ENCODE data around the gene ZFAND4.

Gene ZFAND4

DNA sequence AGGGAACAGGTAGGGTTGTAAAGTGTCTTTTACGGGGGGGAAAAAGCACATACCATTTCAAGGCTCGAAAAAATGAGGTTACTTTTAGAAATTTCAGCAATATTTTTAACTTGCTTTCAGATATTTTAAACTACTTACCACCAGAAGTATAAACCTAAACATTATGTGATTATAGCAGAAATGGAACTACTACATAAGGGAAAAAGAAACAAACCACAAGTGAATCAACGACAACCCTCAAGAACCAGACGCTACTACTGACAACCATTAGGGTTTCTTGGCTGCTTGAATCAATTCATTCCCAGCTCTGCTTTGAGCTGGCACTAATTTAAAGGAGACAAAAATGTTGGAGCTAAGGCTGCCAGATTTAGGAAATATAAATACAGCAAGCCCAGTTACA, 80.1 kb downstream of the ZFAND4 start:
- Histone ChIP-seq H3K36me3 (ENCODE audit: control insufficient read depth, insufficient read depth, low read length) (no peaks in the 10 kb centered on the region), H3K4me3 (ENCODE audit: insufficient read depth, low read depth, low read length) (no peak overlapping the region), H3K4me1 (ENCODE audit: control insufficient read depth, insufficient read depth, low read length) (peaks cover 6% of the 10 kb centered on the region), H3K27me3 (ENCODE audit: control insufficient read depth, insufficient read depth, low read length, poor library complexity, severe bottlenecking) (no peaks in the 10 kb centered on the region), H3K9me3 (ENCODE audit: control insufficient read depth, low read length) (no peaks in the 10 kb centered on the region), H3K27ac (ENCODE audit: insufficient read depth, low read depth, low read length, poor library complexity, severe bottlenecking) (no peak overlapping the region)
- 79 to 91% methylated on average over 3 to 4 of the region's 4 CpGs for WGBS, 2 experiments

- no peaks in the 10 kb centered on the region for H3K9me3 ChIP-seq (ENCODE audit: control insufficient read depth, low read length)
- no peak overlapping the region for H3K4me3 ChIP-seq (ENCODE audit: insufficient read depth, low read depth, low read length)
- H3K4me1 ChIP-seq (ENCODE audit: control insufficient read depth, insufficient read depth, low read length), result peaks cover 6% of the 10 kb centered on the region
- H3K27me3 ChIP-seq (ENCODE audit: control insufficient read depth, insufficient read depth, low read length, poor library complexity, severe bottlenecking), result no peaks in the 10 kb centered on the region
- no peaks in the 10 kb centered on the region for H3K36me3 ChIP-seq (ENCODE audit: control insufficient read depth, insufficient read depth, low read length)
- H3K27ac ChIP-seq (ENCODE audit: insufficient read depth, low read depth, low read length, poor library complexity, severe bottlenecking), result no peak overlapping the region
- 81 to 84% methylated on average over 2 of the region's 2 CpGs for WGBS, 2 experiments
These were observed 81.3 kb downstream of the ZFAND4 start for GRCh38 chr10:45591280-45591679.

DNA sequence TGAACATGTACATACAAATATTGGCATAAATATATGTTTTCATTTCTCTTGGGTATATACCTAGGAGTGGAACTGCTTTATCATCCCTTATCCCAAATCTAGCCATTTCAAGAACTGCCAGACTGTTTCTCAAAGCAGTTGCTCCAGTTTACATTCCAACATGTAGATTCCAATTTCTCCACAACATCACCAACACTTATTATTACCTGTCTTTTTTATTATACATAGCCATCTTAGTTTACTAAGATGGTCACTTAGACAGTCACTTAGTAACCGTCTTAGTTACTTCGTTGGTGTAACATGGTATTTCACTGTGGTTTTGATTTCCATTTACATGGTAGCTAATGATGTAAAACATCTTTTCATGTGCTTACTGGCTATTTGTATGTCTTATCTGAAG, 82.7 kb downstream of the ZFAND4 start:
- no peaks in the 10 kb centered on the region for H3K9me3 ChIP-seq (ENCODE audit: control insufficient read depth, low read length)
- H3K4me1 ChIP-seq (ENCODE audit: control insufficient read depth, insufficient read depth, low read length), result peaks cover 6% of the 10 kb centered on the region
- 98 to 100% methylated on average over 2 of the region's 2 CpGs for WGBS, 2 experiments
- H3K36me3 ChIP-seq (ENCODE audit: control insufficient read depth, insufficient read depth, low read length), result no peaks in the 10 kb centered on the region
- no peaks in the 10 kb centered on the region for H3K27me3 ChIP-seq (ENCODE audit: control insufficient read depth, insufficient read depth, low read length, poor library complexity, severe bottlenecking)
- no peak overlapping the region for H3K4me3 ChIP-seq (ENCODE audit: insufficient read depth, low read depth, low read length)
- no peak overlapping the region for H3K27ac ChIP-seq (ENCODE audit: insufficient read depth, low read depth, low read length, poor library complexity, severe bottlenecking)

DNA sequence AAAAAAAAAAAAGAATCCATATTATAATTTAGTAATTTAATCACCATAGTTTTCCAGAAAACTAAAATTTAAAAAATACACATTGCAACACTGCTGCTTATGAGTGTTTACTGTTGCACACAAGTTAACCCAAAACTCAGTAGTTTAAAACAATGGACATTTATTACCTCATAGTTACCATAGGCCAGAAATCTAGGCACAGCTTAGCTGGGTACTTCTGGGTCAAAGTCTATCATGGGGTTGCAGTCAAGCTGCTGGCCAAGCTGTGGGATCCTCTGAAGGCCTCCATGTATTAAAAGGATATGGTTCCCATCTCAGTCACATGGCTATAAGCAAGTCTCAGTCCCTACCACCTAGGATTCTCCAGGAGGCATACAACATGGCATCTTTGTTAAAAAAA, 83.6 kb downstream of the ZFAND4 start:
- no peaks in the 10 kb centered on the region for H3K36me3 ChIP-seq (ENCODE audit: control insufficient read depth, insufficient read depth, low read length)
- no peak overlapping the region for H3K4me3 ChIP-seq (ENCODE audit: insufficient read depth, low read depth, low read length)
- H3K4me1 ChIP-seq (ENCODE audit: control insufficient read depth, insufficient read depth, low read length), result peaks cover 6% of the 10 kb centered on the region
- H3K27ac ChIP-seq (ENCODE audit: insufficient read depth, low read depth, low read length, poor library complexity, severe bottlenecking), result no peak overlapping the region
- H3K27me3 ChIP-seq (ENCODE audit: control insufficient read depth, insufficient read depth, low read length, poor library complexity, severe bottlenecking), result no peaks in the 10 kb centered on the region
- no peaks in the 10 kb centered on the region for H3K9me3 ChIP-seq (ENCODE audit: control insufficient read depth, low read length)

DNA sequence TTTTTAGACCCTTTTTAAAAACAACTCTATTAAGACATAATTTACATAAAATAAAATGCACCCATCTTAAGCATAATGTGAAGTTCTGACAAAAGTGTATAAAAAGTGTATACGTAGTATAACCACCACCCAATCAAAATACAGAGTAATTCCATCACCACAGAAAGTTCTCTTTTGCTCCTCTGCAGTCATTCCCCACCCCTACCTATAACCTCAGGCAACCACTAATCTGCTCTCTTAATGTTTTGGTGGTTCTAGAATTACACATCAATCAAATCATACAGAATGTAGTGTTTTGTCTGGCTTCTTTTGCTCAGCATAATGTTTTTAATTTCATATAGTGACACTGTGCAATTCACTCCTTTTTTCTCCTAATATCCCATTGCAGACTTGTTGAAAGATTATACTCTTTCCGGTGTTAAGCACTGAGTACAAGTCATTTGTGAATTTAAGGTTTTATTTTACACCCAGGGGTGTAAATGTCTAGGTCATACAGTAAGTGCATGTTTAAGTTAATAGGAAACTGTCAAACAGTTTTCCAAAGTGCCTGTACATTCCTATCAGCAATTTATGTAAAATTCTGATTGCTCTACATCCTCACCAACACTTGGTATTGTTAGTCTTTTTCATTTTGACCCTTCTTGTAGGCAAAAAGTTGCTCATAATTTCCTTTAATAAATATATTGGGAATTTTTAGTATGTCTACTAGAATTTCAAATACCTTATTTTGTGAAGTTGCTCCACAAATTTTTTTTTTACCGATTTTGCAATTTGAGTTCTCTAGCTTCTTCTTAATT, 86.3 kb downstream of the ZFAND4 start:
- Histone ChIP-seq H3K27me3 (ENCODE audit: control insufficient read depth, insufficient read depth, low read length, poor library complexity, severe bottlenecking) (no peaks in the 10 kb centered on the region), H3K9me3 (ENCODE audit: control insufficient read depth, low read length) (no peaks in the 10 kb centered on the region), H3K27ac (ENCODE audit: insufficient read depth, low read depth, low read length, poor library complexity, severe bottlenecking) (no peak overlapping the region), H3K36me3 (ENCODE audit: control insufficient read depth, insufficient read depth, low read length) (no peaks in the 10 kb centered on the region), H3K4me3 (ENCODE audit: insufficient read depth, low read depth, low read length) (no peak overlapping the region), H3K4me1 (ENCODE audit: control insufficient read depth, insufficient read depth, low read length) (no peaks in the 10 kb centered on the region)
- 90 to 100% methylated on average over 1 to 3 of the region's 3 CpGs for WGBS, 2 experiments

- no peak overlapping the region for H3K27ac ChIP-seq (ENCODE audit: insufficient read depth, low read depth, low read length, poor library complexity, severe bottlenecking)
- WGBS, 2 experiments, result 84 to 93% methylated on average over 2 of the region's 2 CpGs
- no peaks in the 10 kb centered on the region for H3K4me1 ChIP-seq (ENCODE audit: control insufficient read depth, insufficient read depth, low read length)
- H3K9me3 ChIP-seq (ENCODE audit: control insufficient read depth, low read length), result no peaks in the 10 kb centered on the region
- H3K27me3 ChIP-seq (ENCODE audit: control insufficient read depth, insufficient read depth, low read length, poor library complexity, severe bottlenecking), result no peaks in the 10 kb centered on the region
- no peak overlapping the region for H3K4me3 ChIP-seq (ENCODE audit: insufficient read depth, low read depth, low read length)
- H3K36me3 ChIP-seq (ENCODE audit: control insufficient read depth, insufficient read depth, low read length), result no peaks in the 10 kb centered on the region
These were observed 87.4 kb downstream of the ZFAND4 start for GRCh38 chr10:45585131-45585530.

DNA sequence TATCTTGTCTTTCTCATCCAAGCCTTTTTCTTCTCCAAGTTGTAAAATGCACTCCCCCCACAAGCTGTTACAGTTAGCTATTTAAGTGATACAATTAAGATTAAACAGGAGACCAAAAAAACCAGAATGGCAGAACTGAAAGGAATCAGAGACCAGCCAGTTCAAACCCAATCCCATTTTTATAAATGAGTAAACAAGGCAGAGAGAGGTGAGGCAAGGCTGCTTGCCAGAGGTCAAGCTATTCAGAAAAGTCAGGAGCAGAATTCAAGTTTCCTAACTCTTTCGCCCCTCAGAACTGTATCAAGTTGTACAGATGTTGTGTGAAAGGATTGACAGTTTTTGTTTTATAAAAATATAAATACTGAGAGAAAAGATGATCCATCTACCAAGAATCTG, 90.2 kb downstream of the ZFAND4 start:
- H3K4me3 ChIP-seq (ENCODE audit: insufficient read depth, low read depth, low read length), result no peak overlapping the region
- no peak overlapping the region for H3K27ac ChIP-seq (ENCODE audit: insufficient read depth, low read depth, low read length, poor library complexity, severe bottlenecking)
- H3K27me3 ChIP-seq (ENCODE audit: control insufficient read depth, insufficient read depth, low read length, poor library complexity, severe bottlenecking), result no peaks in the 10 kb centered on the region
- WGBS, 2 experiments, result 100% methylated on average over 1 of the region's 1 CpG
- no peaks in the 10 kb centered on the region for H3K4me1 ChIP-seq (ENCODE audit: control insufficient read depth, insufficient read depth, low read length)
- no peaks in the 10 kb centered on the region for H3K36me3 ChIP-seq (ENCODE audit: control insufficient read depth, insufficient read depth, low read length)
- H3K9me3 ChIP-seq (ENCODE audit: control insufficient read depth, low read length), result no peaks in the 10 kb centered on the region

DNA sequence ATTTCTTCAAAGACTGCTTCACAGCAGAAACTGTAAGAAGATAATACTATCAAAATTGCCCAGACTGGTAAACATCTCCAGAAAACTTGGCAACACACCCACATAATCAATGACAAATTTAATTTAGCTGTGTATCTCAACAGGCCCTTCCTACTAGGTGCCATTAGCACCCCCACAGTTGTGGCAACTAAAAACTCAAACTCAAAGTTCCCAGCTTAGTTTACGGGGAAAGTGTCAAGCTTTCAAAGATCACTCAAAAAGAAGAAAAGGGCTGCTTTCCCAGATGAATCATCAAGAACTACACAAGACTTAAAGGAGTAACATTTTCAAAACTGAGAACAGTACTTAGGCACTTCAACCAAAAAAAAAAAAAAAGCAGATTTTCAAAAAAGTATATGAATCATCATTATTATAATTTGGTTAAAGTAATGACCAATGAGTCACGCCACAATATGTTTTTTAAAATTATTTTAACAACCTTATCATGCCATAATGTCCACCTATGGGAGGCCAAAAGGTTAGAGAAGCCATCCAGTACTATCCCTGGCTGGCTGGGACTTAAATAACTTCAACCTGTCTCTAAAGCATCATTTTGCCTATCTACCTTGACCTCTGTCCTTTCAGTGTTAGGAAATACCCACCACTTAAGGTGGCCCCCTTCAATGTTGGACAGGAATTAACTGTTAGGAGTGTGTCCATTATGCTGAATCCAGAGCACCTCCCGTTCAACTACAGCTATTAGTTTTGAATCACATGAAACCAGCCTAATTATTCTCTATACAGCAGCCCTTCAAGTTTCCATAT, 90.8 kb downstream of the ZFAND4 start:
- no peak overlapping the region for H3K27ac ChIP-seq (ENCODE audit: insufficient read depth, low read depth, low read length, poor library complexity, severe bottlenecking)
- no peaks in the 10 kb centered on the region for H3K36me3 ChIP-seq (ENCODE audit: control insufficient read depth, insufficient read depth, low read length)
- no peak overlapping the region for H3K4me3 ChIP-seq (ENCODE audit: insufficient read depth, low read depth, low read length)
- no peaks in the 10 kb centered on the region for H3K4me1 ChIP-seq (ENCODE audit: control insufficient read depth, insufficient read depth, low read length)
- H3K9me3 ChIP-seq (ENCODE audit: control insufficient read depth, low read length), result no peaks in the 10 kb centered on the region
- WGBS, 2 experiments, result 87 to 93% methylated on average over 3 of the region's 3 CpGs
- no peaks in the 10 kb centered on the region for H3K27me3 ChIP-seq (ENCODE audit: control insufficient read depth, insufficient read depth, low read length, poor library complexity, severe bottlenecking)

DNA sequence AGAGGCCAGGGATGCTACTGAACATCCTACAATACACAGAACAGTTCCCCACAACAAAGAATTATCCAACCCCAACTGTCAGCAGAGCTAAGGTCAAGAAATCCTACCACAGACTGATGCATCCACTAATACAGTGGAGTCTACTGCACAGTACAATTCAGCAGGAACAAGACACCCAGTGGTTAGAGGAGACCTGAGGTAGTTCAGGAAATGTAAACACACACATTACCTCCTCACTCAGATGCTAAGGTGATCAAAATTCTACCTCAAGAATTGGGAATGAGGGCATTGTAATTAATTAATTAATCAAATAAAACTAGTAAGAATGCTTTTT, 91.4 kb downstream of the ZFAND4 start:
- H3K36me3 ChIP-seq (ENCODE audit: control insufficient read depth, insufficient read depth, low read length), result no peaks in the 10 kb centered on the region
- no peaks in the 10 kb centered on the region for H3K27me3 ChIP-seq (ENCODE audit: control insufficient read depth, insufficient read depth, low read length, poor library complexity, severe bottlenecking)
- H3K9me3 ChIP-seq (ENCODE audit: control insufficient read depth, low read length), result no peaks in the 10 kb centered on the region
- H3K27ac ChIP-seq (ENCODE audit: insufficient read depth, low read depth, low read length, poor library complexity, severe bottlenecking), result no peak overlapping the region
- peaks cover under 1% of the 10 kb centered on the region for H3K4me1 ChIP-seq (ENCODE audit: control insufficient read depth, insufficient read depth, low read length)
- no peak overlapping the region for H3K4me3 ChIP-seq (ENCODE audit: insufficient read depth, low read depth, low read length)

DNA sequence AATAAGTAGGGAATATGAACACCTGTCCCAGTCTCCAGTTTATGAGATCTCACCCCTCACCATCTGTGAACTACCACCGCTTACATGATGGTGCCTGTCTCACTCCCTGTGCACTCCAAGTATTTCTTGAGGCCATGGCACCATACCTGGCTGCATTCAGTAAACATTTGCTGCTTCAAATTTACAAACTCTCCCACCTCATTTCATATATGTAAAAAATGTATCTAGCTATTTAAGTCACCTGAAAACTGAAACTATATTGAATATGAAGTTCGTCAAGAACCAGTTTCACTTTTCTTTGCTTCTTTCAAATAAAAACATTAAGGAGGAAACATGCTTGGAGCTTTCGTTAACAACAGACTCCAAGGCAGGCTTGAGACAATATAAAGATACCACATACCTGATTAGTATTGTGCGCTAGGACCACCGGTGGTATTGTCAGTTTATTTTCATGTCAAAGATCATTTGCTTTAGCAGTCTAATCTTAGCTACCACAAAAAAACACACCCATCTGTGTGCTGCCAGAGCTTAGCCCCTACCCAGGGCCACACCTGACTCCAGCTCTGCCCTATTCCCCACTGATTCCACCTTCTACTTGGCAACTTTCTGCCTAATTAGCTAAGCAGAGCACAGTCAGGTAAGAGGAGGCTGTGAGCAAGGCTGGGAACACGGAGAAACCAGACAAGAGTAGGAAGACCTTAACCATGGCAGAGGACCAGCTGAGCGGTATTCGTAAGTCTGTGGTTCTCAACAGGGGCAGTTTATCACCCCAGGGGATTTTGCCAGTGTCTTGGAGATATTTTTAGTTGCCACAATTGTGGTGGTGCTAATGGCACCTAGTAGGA, 92.0 kb downstream of the ZFAND4 start:
- 88 to 91% methylated on average over 8 of the region's 8 CpGs for WGBS, 2 experiments
- no peak overlapping the region for H3K27ac ChIP-seq (ENCODE audit: insufficient read depth, low read depth, low read length, poor library complexity, severe bottlenecking)
- H3K4me3 ChIP-seq (ENCODE audit: insufficient read depth, low read depth, low read length), result no peak overlapping the region

More for the DNA sequence above, 92.0 kb downstream of the ZFAND4 start:
- H3K9me3 ChIP-seq (ENCODE audit: control insufficient read depth, low read length), result no peaks in the 10 kb centered on the region
- H3K36me3 ChIP-seq (ENCODE audit: control insufficient read depth, insufficient read depth, low read length), result no peaks in the 10 kb centered on the region
- H3K27me3 ChIP-seq (ENCODE audit: control insufficient read depth, insufficient read depth, low read length, poor library complexity, severe bottlenecking), result no peaks in the 10 kb centered on the region
- peaks cover 5% of the 10 kb centered on the region for H3K4me1 ChIP-seq (ENCODE audit: control insufficient read depth, insufficient read depth, low read length)
